Measurements from ENCODE around the gene SFMBT2.
"Not testable (repeated sequence)": the region's sequence is repeated elsewhere in the genome, so short reads cannot be mapped to it uniquely, and the experiment has no call there.

SFMBT2 gene

GRCh38 chr10:7316839-7317238, 94.0 kb downstream of the SFMBT2 start:
- Histone ChIP-seq H3K4me3 (ENCODE audit: low read length) (no peak overlapping the region), H3K9ac (ENCODE audit: low read depth, low read length) (no peak overlapping the region), H3K36me3 (ENCODE audit: insufficient read depth, low read depth, low read length) (no peaks in the 10 kb centered on the region), H3K27me3 (ENCODE audit: insufficient read depth, low read length) (no peaks in the 10 kb centered on the region), H3K9me3 (ENCODE audit: insufficient read depth, low read depth, low read length) (no peaks in the 10 kb centered on the region), H3K27ac (ENCODE audit: low read length) (no peak overlapping the region), H3K4me1 (ENCODE audit: insufficient read depth, low read length) (no peaks in the 10 kb centered on the region)

- no peaks in the 10 kb centered on the region for H3K36me3 ChIP-seq (ENCODE audit: insufficient read depth, low read depth, low read length)
- H3K27me3 ChIP-seq (ENCODE audit: insufficient read depth, low read length), result no peaks in the 10 kb centered on the region
- no peaks in the 10 kb centered on the region for H3K9me3 ChIP-seq (ENCODE audit: insufficient read depth, low read depth, low read length)
- H3K4me3 ChIP-seq (ENCODE audit: low read length), result no peak overlapping the region
- no peaks in the 10 kb centered on the region for H3K4me1 ChIP-seq (ENCODE audit: insufficient read depth, low read length)
- no peak overlapping the region for H3K9ac ChIP-seq (ENCODE audit: low read depth, low read length)
- no peak overlapping the region for H3K27ac ChIP-seq (ENCODE audit: low read length)
These were observed 94.9 kb downstream of the SFMBT2 start for GRCh38 chr10:7315906-7316305.

GRCh38 chr10:7314170-7314569, 96.7 kb downstream of the SFMBT2 start:
- Histone ChIP-seq H3K4me1 (ENCODE audit: insufficient read depth, low read length) (no peaks in the 10 kb centered on the region), H3K27me3 (ENCODE audit: insufficient read depth, low read length) (no peaks in the 10 kb centered on the region), H3K9me3 (ENCODE audit: insufficient read depth, low read depth, low read length) (no peaks in the 10 kb centered on the region), H3K4me3 (ENCODE audit: low read length) (no peak overlapping the region), H3K9ac (ENCODE audit: low read depth, low read length) (no peak overlapping the region), H3K36me3 (ENCODE audit: insufficient read depth, low read depth, low read length) (no peaks in the 10 kb centered on the region), H3K27ac (ENCODE audit: low read length) (no peak overlapping the region)

- Histone ChIP-seq H3K27ac (ENCODE audit: low read length) (no peak overlapping the region), H3K9ac (ENCODE audit: low read depth, low read length) (no peak overlapping the region), H3K4me1 (ENCODE audit: insufficient read depth, low read length) (no peaks in the 10 kb centered on the region), H3K27me3 (ENCODE audit: insufficient read depth, low read length) (no peaks in the 10 kb centered on the region), H3K4me3 (ENCODE audit: low read length) (no peak overlapping the region), H3K36me3 (ENCODE audit: insufficient read depth, low read depth, low read length) (no peaks in the 10 kb centered on the region), H3K9me3 (ENCODE audit: insufficient read depth, low read depth, low read length) (no peaks in the 10 kb centered on the region)
These were observed 98.4 kb downstream of the SFMBT2 start for GRCh38 chr10:7312488-7312857.

GRCh38 chr10:7311850-7312487, 98.9 kb downstream of the SFMBT2 start:
- not testable (repeated sequence) for H3K27me3 ChIP-seq (ENCODE audit: insufficient read depth, low read length); H3K9me3 ChIP-seq (ENCODE audit: insufficient read depth, low read depth, low read length); H3K4me1 ChIP-seq (ENCODE audit: insufficient read depth, low read length); H3K4me3 ChIP-seq (ENCODE audit: low read length); H3K27ac ChIP-seq (ENCODE audit: low read length); H3K36me3 ChIP-seq (ENCODE audit: insufficient read depth, low read depth, low read length); H3K9ac ChIP-seq (ENCODE audit: low read depth, low read length)

- no peaks in the 10 kb centered on the region for H3K27me3 ChIP-seq (ENCODE audit: insufficient read depth, low read length)
- H3K4me1 ChIP-seq (ENCODE audit: insufficient read depth, low read length), result no peaks in the 10 kb centered on the region
- H3K27ac ChIP-seq (ENCODE audit: low read length), result no peak overlapping the region
- H3K36me3 ChIP-seq (ENCODE audit: insufficient read depth, low read depth, low read length), result no peaks in the 10 kb centered on the region
- H3K9ac ChIP-seq (ENCODE audit: low read depth, low read length), result no peak overlapping the region
- H3K9me3 ChIP-seq (ENCODE audit: insufficient read depth, low read depth, low read length), result no peaks in the 10 kb centered on the region
- no peak overlapping the region for H3K4me3 ChIP-seq (ENCODE audit: low read length)
These were observed 99.5 kb downstream of the SFMBT2 start for GRCh38 chr10:7311218-7311849.

- Histone ChIP-seq H3K27ac (ENCODE audit: low read length) (no peak overlapping the region), H3K27me3 (ENCODE audit: insufficient read depth, low read length) (no peaks in the 10 kb centered on the region), H3K36me3 (ENCODE audit: insufficient read depth, low read depth, low read length) (no peaks in the 10 kb centered on the region), H3K4me1 (ENCODE audit: insufficient read depth, low read length) (no peaks in the 10 kb centered on the region), H3K9ac (ENCODE audit: low read depth, low read length) (no peak overlapping the region), H3K9me3 (ENCODE audit: insufficient read depth, low read depth, low read length) (no peaks in the 10 kb centered on the region), H3K4me3 (ENCODE audit: low read length) (no peak overlapping the region)
These were observed 100.8 kb downstream of the SFMBT2 start for GRCh38 chr10:7310076-7310475.

GRCh38 chr10:7308826-7309225, 102.0 kb downstream of the SFMBT2 start:
- no peaks in the 10 kb centered on the region for H3K36me3 ChIP-seq (ENCODE audit: insufficient read depth, low read depth, low read length)
- no peaks in the 10 kb centered on the region for H3K27me3 ChIP-seq (ENCODE audit: insufficient read depth, low read length)
- no peak overlapping the region for H3K27ac ChIP-seq (ENCODE audit: low read length)
- H3K4me1 ChIP-seq (ENCODE audit: insufficient read depth, low read length), result no peaks in the 10 kb centered on the region
- H3K9ac ChIP-seq (ENCODE audit: low read depth, low read length), result no peak overlapping the region
- H3K4me3 ChIP-seq (ENCODE audit: low read length), result no peak overlapping the region
- no peaks in the 10 kb centered on the region for H3K9me3 ChIP-seq (ENCODE audit: insufficient read depth, low read depth, low read length)

- H3K4me1 ChIP-seq (ENCODE audit: insufficient read depth, low read length), result peaks cover 3% of the 10 kb centered on the region
- H3K9ac ChIP-seq (ENCODE audit: low read depth, low read length), result no peak overlapping the region
- H3K27me3 ChIP-seq (ENCODE audit: insufficient read depth, low read length), result no peaks in the 10 kb centered on the region
- H3K9me3 ChIP-seq (ENCODE audit: insufficient read depth, low read depth, low read length), result no peaks in the 10 kb centered on the region
- no peaks in the 10 kb centered on the region for H3K36me3 ChIP-seq (ENCODE audit: insufficient read depth, low read depth, low read length)
- H3K27ac ChIP-seq (ENCODE audit: low read length), result no peak overlapping the region
- H3K4me3 ChIP-seq (ENCODE audit: low read length), result no peak overlapping the region
These were observed 104.2 kb downstream of the SFMBT2 start for GRCh38 chr10:7306616-7307015.

- no peaks in the 10 kb centered on the region for H3K36me3 ChIP-seq (ENCODE audit: insufficient read depth, low read depth, low read length)
- H3K9ac ChIP-seq (ENCODE audit: low read depth, low read length), result no peak overlapping the region
- H3K27me3 ChIP-seq (ENCODE audit: insufficient read depth, low read length), result no peaks in the 10 kb centered on the region
- H3K4me3 ChIP-seq (ENCODE audit: low read length), result no peak overlapping the region
- no peaks in the 10 kb centered on the region for H3K9me3 ChIP-seq (ENCODE audit: insufficient read depth, low read depth, low read length)
- peaks cover 3% of the 10 kb centered on the region for H3K4me1 ChIP-seq (ENCODE audit: insufficient read depth, low read length)
- no peak overlapping the region for H3K27ac ChIP-seq (ENCODE audit: low read length)
These were observed 104.7 kb downstream of the SFMBT2 start for GRCh38 chr10:7306147-7306546.

GRCh38 chr10:7305053-7305452, 105.8 kb downstream of the SFMBT2 start:
- H3K9ac ChIP-seq (ENCODE audit: low read depth, low read length), result no peak overlapping the region
- H3K9me3 ChIP-seq (ENCODE audit: insufficient read depth, low read depth, low read length), result no peaks in the 10 kb centered on the region
- no peaks in the 10 kb centered on the region for H3K36me3 ChIP-seq (ENCODE audit: insufficient read depth, low read depth, low read length)
- H3K27me3 ChIP-seq (ENCODE audit: insufficient read depth, low read length), result no peaks in the 10 kb centered on the region
- no peak overlapping the region for H3K4me3 ChIP-seq (ENCODE audit: low read length)
- H3K4me1 ChIP-seq (ENCODE audit: insufficient read depth, low read length), result peaks cover 3% of the 10 kb centered on the region
- H3K27ac ChIP-seq (ENCODE audit: low read length), result no peak overlapping the region

- Histone ChIP-seq H3K9me3 (ENCODE audit: insufficient read depth, low read depth, low read length) (no peaks in the 10 kb centered on the region), H3K27ac (ENCODE audit: low read length) (no peak overlapping the region), H3K36me3 (ENCODE audit: insufficient read depth, low read depth, low read length) (no peaks in the 10 kb centered on the region)
These were observed 106.7 kb downstream of the SFMBT2 start for GRCh38 chr10:7304110-7304509.

More at GRCh38 chr10:7304110-7304509, 106.7 kb downstream of the SFMBT2 start:
- Histone ChIP-seq H3K27me3 (ENCODE audit: insufficient read depth, low read length) (no peaks in the 10 kb centered on the region), H3K4me3 (ENCODE audit: low read length) (no peak overlapping the region), H3K4me1 (ENCODE audit: insufficient read depth, low read length) (peaks cover 3% of the 10 kb centered on the region), H3K9ac (ENCODE audit: low read depth, low read length) (no peak overlapping the region)
